Stimulated activated CD4-positive, alpha-beta T cell treated with anti-CD3 and anti-CD28 coated beads, TNF-alpha, amount 100 ng/mL, for 48 hours (primary cell): ENCODE data around the gene IL12A.

Experiments
- DNase-seq, 3 donors: peaks; one replicate each; pipeline ENCODE4 v3.0.0-alpha.2; 2020; ENCODE audit warnings: low read depth in 3 of 3

IL12A gene

GRCh38 chr3:159988617-159989271 is at the start of gene IL12A:
Gene IL12A, plus strand, starts transcription at chr3:159988835.
- peak; percentile 59 to 75 (median 66) for DNase-seq

- DNase-seq: no peak
Measured at GRCh38 chr3:159941038-159942000, 47.3 kb upstream of the IL12A start.

GRCh38 chr3:159944781-159945180 is 43.9 kb upstream of the IL12A start:
- DNase-seq: no peak

GRCh38 chr3:159945930-159946329 is 42.7 kb upstream of the IL12A start:
- DNase-seq: no peak

GRCh38 chr3:159947220-159947619 is 41.4 kb upstream of the IL12A start:
- no peak for DNase-seq

- no peak for DNase-seq
Measured at GRCh38 chr3:159948429-159949144, 40.0 kb upstream of the IL12A start.

- DNase-seq: no peak
Measured at GRCh38 chr3:159950156-159950898, 38.3 kb upstream of the IL12A start.

- DNase-seq: no peak
Measured at GRCh38 chr3:159951540-159951939, 37.1 kb upstream of the IL12A start.

- no peak for DNase-seq
Measured at GRCh38 chr3:159953325-159954085, 35.1 kb upstream of the IL12A start.

- DNase-seq: no peak
Measured at GRCh38 chr3:159960188-159961148, 28.2 kb upstream of the IL12A start.

GRCh38 chr3:159964166-159964973 is 24.3 kb upstream of the IL12A start:
- DNase-seq: no peak

GRCh38 chr3:159971311-159971710 is 17.3 kb upstream of the IL12A start:
- DNase-seq: no peak

GRCh38 chr3:159977295-159977694 is 11.3 kb upstream of the IL12A start:
- DNase-seq: no peak

- no peak for DNase-seq
Measured at GRCh38 chr3:159978353-159978752, 10.3 kb upstream of the IL12A start.

- DNase-seq: no peak
Measured at GRCh38 chr3:159978918-159979703, 9.5 kb upstream of the IL12A start.

GRCh38 chr3:159982442-159982974 is 6.1 kb upstream of the IL12A start:
- DNase-seq: no peak

- DNase-seq: no peak
Measured at GRCh38 chr3:159987291-159987711, 1.3 kb upstream of the IL12A start.
